H1 (cell line): ENCODE results near the gene ECI2. TPM values are rescaled to one million over a fixed set of nuclear protein-coding genes. Genes with fewer than 3 reads are reported as not detected.

Experiments
- CBX8 ChIP-seq: fragments of 300-800, 300-1000 bp; sonication (generic); IDR thresholded peaks from 2 replicates; pipeline ENCODE4 v1.7.1; 2016; ENCODE audit warnings: low read depth, low read length, borderline replicate concordance
- CEBPB ChIP-seq: IDR thresholded peaks from 2 replicates; pipeline ENCODE4 v1.6.1; 2012; ENCODE audit warnings: low read depth, low read length
- CHD1 ChIP-seq: IDR thresholded peaks from 2 replicates; pipeline ENCODE4 v1.6.1; 2012; ENCODE audit warnings: low read depth, low read length, improper control_type of control experiment
- CHD7 ChIP-seq: fragments of 300-600 bp; sonication (generic); IDR thresholded peaks from 2 replicates; pipeline ENCODE4 v1.7.1; 2012; ENCODE audit warnings: low read length, moderate library complexity, mild to moderate bottlenecking, inconsistent platforms; ENCODE audit not compliant: insufficient replicate concordance
- HDAC6 ChIP-seq: IDR thresholded peaks from one replicate; pipeline ENCODE4 v1.7.1; 2012; ENCODE audit warnings: low read depth, mild to moderate bottlenecking, inconsistent platforms, low read length, moderate library complexity
- RFX5 ChIP-seq: IDR thresholded peaks from 2 replicates; pipeline ENCODE4 v1.6.1; 2011; ENCODE audit warnings: low read depth, low read length, improper control_type of control experiment, borderline replicate concordance
- SIRT6 ChIP-seq: IDR thresholded peaks from one replicate; pipeline ENCODE4 v1.7.1; 2012; ENCODE audit warnings: low read length, inconsistent platforms
- SP2 ChIP-seq: IDR thresholded peaks from 2 replicates; pipeline ENCODE4 v1.6.1; 2012; ENCODE audit warnings: mild to moderate bottlenecking, low read length, inconsistent platforms
- SUZ12 ChIP-seq: fragments of 200-600 bp; sonication (generic); IDR thresholded peaks from 2 replicates; pipeline ENCODE4 v1.6.1; 2012; ENCODE audit warnings: mild to moderate bottlenecking, inconsistent platforms, low read length, moderate library complexity, mixed read lengths
- TBP ChIP-seq: IDR thresholded peaks from 2 replicates; pipeline ENCODE4 v1.6.1; 2011; ENCODE audit warnings: low read depth, low read length, improper control_type of control experiment
- polyA plus RNA-seq, 7 experiments: library from polyadenylated mRNA; depleted of rRNA in 3 of 7; stranded (reverse) in 5 of 7; unstranded in 2 of 7; fragments of >200 nt in 5 of 7; fragments of 200-250 nt in 2 of 7; gene quantifications; 1 replicate in 5 of 7; 2 replicates in 1 of 7; 4 replicates in 1 of 7; pipeline versions ENCODE4 v1.2.1 to v1.2.3, GENCODE V29; 2011 to 2013; ENCODE audit warnings: missing spikeins in 2 of 7, mixed read lengths in 2 of 7
- total RNA-seq: library from RNA; stranded (reverse); fragmentation: NEBNext Ultra II Directional; extraction: Animal tissue kit (Norgen Biotek cat#: 25700); gene quantifications from 2 replicates; pipeline ENCODE4 v1.2.1, GENCODE V29; 2021
- TF ChIP-seq, protein P1 (sequence below): IDR thresholded peaks from 2 replicates; pipeline ENCODE4 v1.6.1; 2012; ENCODE audit warnings: low read length, inconsistent platforms

The ECI2 gene
- total and polyA plus RNA-seq, 2 of the 8 experiments (the other 6 are each of a cell fraction or from before 2014, with no cell fraction given): 40.4 to 70.8 TPM

DNA sequence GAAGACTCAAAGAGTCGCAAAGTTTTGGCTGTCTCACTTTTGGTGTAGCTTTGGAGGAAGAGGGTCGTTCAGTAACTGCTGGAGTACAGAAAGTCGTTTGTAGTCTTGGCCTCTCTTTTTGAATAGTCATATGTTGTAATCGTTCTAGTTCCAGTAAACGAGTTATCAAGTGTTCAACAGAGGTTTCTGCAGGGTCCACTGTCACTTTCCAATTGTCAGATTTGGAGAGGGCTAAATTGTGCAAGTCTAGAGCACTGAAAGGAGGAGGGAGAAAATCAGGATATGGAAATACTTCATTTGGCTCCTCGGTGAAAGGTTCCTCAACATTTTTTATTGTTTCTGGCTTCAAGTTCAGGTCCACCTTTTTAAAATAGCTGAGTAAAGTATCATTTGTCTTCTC is 66.2 kb downstream of the ECI2 start (continued):
- no peak for TF ChIP-seq CHD7
- no peak for TF ChIP-seq CBX8
- TF ChIP-seq SIRT6: no peak
- no peak for TF ChIP-seq CEBPB
- no peak for TF ChIP-seq SP2
- no peak for TF ChIP-seq HDAC6
- TF ChIP-seq, protein P1, sequence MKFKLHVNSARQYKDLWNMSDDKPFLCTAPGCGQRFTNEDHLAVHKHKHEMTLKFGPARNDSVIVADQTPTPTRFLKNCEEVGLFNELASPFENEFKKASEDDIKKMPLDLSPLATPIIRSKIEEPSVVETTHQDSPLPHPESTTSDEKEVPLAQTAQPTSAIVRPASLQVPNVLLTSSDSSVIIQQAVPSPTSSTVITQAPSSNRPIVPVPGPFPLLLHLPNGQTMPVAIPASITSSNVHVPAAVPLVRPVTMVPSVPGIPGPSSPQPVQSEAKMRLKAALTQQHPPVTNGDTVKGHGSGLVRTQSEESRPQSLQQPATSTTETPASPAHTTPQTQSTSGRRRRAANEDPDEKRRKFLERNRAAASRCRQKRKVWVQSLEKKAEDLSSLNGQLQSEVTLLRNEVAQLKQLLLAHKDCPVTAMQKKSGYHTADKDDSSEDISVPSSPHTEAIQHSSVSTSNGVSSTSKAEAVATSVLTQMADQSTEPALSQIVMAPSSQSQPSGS: no peak
- no peak for TF ChIP-seq TBP
- TF ChIP-seq CHD1: no peak
- TF ChIP-seq RFX5: no peak
- TF ChIP-seq SUZ12: no peak
